SK-N-SH (cell line): ENCODE measurements around the gene CDK8. TPM values are rescaled to one million over a fixed set of nuclear protein-coding genes. Genes with fewer than 3 reads are reported as not detected.

Source experiments
- CTCF ChIA-PET: fragments of 300-600, 350-600 bp; formaldehyde crosslinking; extraction: SDS; loops from one replicate; lab custom pipeline; 2021; lab: Yijun Ruan, JAX
- POLR2A ChIA-PET: fragments of 350-600 bp; sonication (Branson Sonifier 250); formaldehyde crosslinking; extraction: SDS; loops from one replicate; lab custom pipeline; 2020; ENCODE audit warnings: antibody characterized with exemption, inconsistent platforms; lab: Yijun Ruan, JAX
- DNase-seq: peaks from one replicate; pipeline ENCODE4 v3.0.0; 2012
- H2AFZ ChIP-seq: fragments of 200-600 bp; sonication (generic); 2 replicates; pipeline ENCODE4 v1.8.1; 2016; ENCODE audit warnings: antibody characterized with exemption, mild to moderate bottlenecking, low read depth
- H3F3A ChIP-seq: fragments of 200-600 bp; sonication (generic); replicated peaks from 2 replicates; pipeline ENCODE3; 2016; ENCODE audit warnings: antibody characterized with exemption, mild to moderate bottlenecking; ENCODE audit not compliant: insufficient read depth
- H3K27ac ChIP-seq, 2 experiments: fragments of 200-500 bp in 1 of 2; fragments of 200-600 bp in 1 of 2; sonication (Bioruptor generic) in 1 of 2; sonication (generic), shearing (Covaris generic) in 1 of 2; 2 replicates each; pipeline versions ENCODE4 v1.5.1 to v1.6.1; 2014 to 2016; ENCODE audit warnings: low read depth in 2 of 2, inconsistent platforms in 1 of 2, low read length in 1 of 2, mild to moderate bottlenecking in 1 of 2, mixed read lengths in 1 of 2
- H3K27me3 ChIP-seq: fragments of 200-600 bp; sonication (generic), shearing (Covaris generic); 2 replicates; pipeline ENCODE4 v1.6.1; 2016; ENCODE audit warnings: mixed run types; ENCODE audit not compliant: insufficient read depth
- H3K36me3 ChIP-seq, 2 experiments: fragments of 200-500 bp in 1 of 2; fragments of 200-600 bp in 1 of 2; sonication (Bioruptor generic) in 1 of 2; sonication (generic) in 1 of 2; replicated peaks in 1 of 2; 2 replicates each; pipeline versions ENCODE3 to v1.5.1; 2014 to 2016; ENCODE audit warnings: low read length in 1 of 2, mild to moderate bottlenecking in 1 of 2; ENCODE audit not compliant: insufficient read depth in 2 of 2, control insufficient read depth in 1 of 2
- H3K4me1 ChIP-seq, 2 experiments: fragments of 200-500 bp in 1 of 2; fragments of 200-600 bp in 1 of 2; sonication (Bioruptor generic) in 1 of 2; sonication (generic), shearing (Covaris generic) in 1 of 2; 2 replicates each; pipeline versions ENCODE4 v1.5.1 to v1.6.1; 2014 to 2016; ENCODE audit warnings: low read depth in 1 of 2, low read length in 1 of 2, mixed run types in 1 of 2; ENCODE audit not compliant: insufficient read depth in 2 of 2, control insufficient read depth in 1 of 2
- H3K4me2 ChIP-seq: fragments of 200-600 bp; sonication (generic), shearing (Covaris generic); 2 replicates; pipeline ENCODE4 v1.6.1; 2017; ENCODE audit warnings: mixed run types
- H3K4me3 ChIP-seq, 2 experiments: fragments of 200-500 bp in 1 of 2; fragments of 200-600 bp in 1 of 2; sonication (Bioruptor generic) in 1 of 2; sonication (generic), shearing (Covaris generic) in 1 of 2; 2 replicates each; pipeline versions ENCODE4 v1.5.1 to v1.8.1; 2014 to 2016; ENCODE audit warnings: low read depth in 2 of 2, inconsistent platforms in 1 of 2, low read length in 1 of 2, mild to moderate bottlenecking in 1 of 2, mixed read lengths in 1 of 2, moderate library complexity in 1 of 2
- H3K79me2 ChIP-seq: fragments of 200-600 bp; sonication (generic); 2 replicates; pipeline ENCODE4 v1.8.1; 2017; ENCODE audit warnings: mild to moderate bottlenecking; ENCODE audit not compliant: insufficient read depth
- H3K9ac ChIP-seq: fragments of 200-600 bp; sonication (generic); 2 replicates; pipeline ENCODE4 v1.6.1; 2017; ENCODE audit warnings: mixed run types
- H3K9me2 ChIP-seq: fragments of 200-600 bp; sonication (generic); 2 replicates; pipeline ENCODE4 v1.6.1; 2017; ENCODE audit warnings: mixed run types
- H3K9me3 ChIP-seq: fragments of 200-600 bp; sonication (generic); 2 replicates; pipeline ENCODE4 v1.6.1; 2017; ENCODE audit warnings: mixed run types, mild to moderate bottlenecking, moderate library complexity
- H4K20me1 ChIP-seq: fragments of 200-600 bp; sonication (generic); 2 replicates; pipeline ENCODE4 v1.6.1; 2017; ENCODE audit warnings: mild to moderate bottlenecking, mixed run types; ENCODE audit not compliant: insufficient read depth
- CTCF ChIP-seq: fragments of 200-600 bp; sonication (generic); IDR thresholded peaks from 2 replicates; pipeline ENCODE4 v1.6.1; 2017; ENCODE audit warnings: antibody characterized with exemption, mild to moderate bottlenecking, moderate library complexity
- ELF1 ChIP-seq: IDR thresholded peaks from 2 replicates; pipeline ENCODE4 v1.4.0; 2012
- EP300 ChIP-seq, 2 experiments: IDR thresholded peaks; 2 replicates each; pipeline versions ENCODE4 v1.4.0 to v1.6.1; 2012; ENCODE audit warnings: borderline replicate concordance in 1 of 2, low read depth in 1 of 2, low read length in 1 of 2
- EZH2phosphoT487 ChIP-seq: fragments of 200-600 bp; sonication (generic); IDR thresholded peaks from 2 replicates; pipeline ENCODE4 v1.6.1; 2017; ENCODE audit warnings: low read depth, mixed run types, mild to moderate bottlenecking, antibody characterized with exemption, moderate library complexity, borderline replicate concordance
- FOXM1 ChIP-seq: IDR thresholded peaks from 2 replicates; pipeline ENCODE4 v1.4.0; 2012; ENCODE audit warnings: low read depth, mild to moderate bottlenecking
- GATA2 ChIP-seq: sonication (generic); formaldehyde crosslinking; IDR thresholded peaks from 2 replicates; pipeline ENCODE4 v1.5.0; 2020; ENCODE audit warnings: mild to moderate bottlenecking, missing genetic modification reagents
- JUND ChIP-seq: IDR thresholded peaks from 2 replicates; pipeline ENCODE4 v1.4.0; 2012
- MAX ChIP-seq: IDR thresholded peaks from 2 replicates; pipeline ENCODE4 v1.4.0; 2012; ENCODE audit warnings: low read depth
- MXI1 ChIP-seq: IDR thresholded peaks from 2 replicates; pipeline ENCODE4 v1.6.1; 2012; ENCODE audit warnings: mild to moderate bottlenecking, low read depth, low read length, improper control_type of control experiment
- NRF1 ChIP-seq: IDR thresholded peaks from 2 replicates; pipeline ENCODE4 v1.6.1; 2012; ENCODE audit warnings: low read depth, mild to moderate bottlenecking, low read length
- PBX3 ChIP-seq: IDR thresholded peaks from 2 replicates; pipeline ENCODE4; 2012
- RCOR1 ChIP-seq: fragments of 150-350 bp; IDR thresholded peaks from 2 replicates; pipeline ENCODE4 v1.6.1; 2017; ENCODE audit warnings: antibody characterized with exemption, low read length
- RFX5 ChIP-seq: IDR thresholded peaks from 2 replicates; pipeline ENCODE4 v1.6.1; 2012; ENCODE audit warnings: mild to moderate bottlenecking, improper control_type of control experiment, low read length
- RXRA ChIP-seq: IDR thresholded peaks from 2 replicates; pipeline ENCODE4 v1.4.0; 2012; ENCODE audit warnings: low read depth, mild to moderate bottlenecking, borderline replicate concordance
- SIN3A ChIP-seq: IDR thresholded peaks from 2 replicates; pipeline ENCODE4 v1.6.1; 2012; ENCODE audit warnings: low read depth, mild to moderate bottlenecking, low read length, moderate library complexity, borderline replicate concordance
- SMC3 ChIP-seq: IDR thresholded peaks from 2 replicates; pipeline ENCODE4 v1.6.1; 2012; ENCODE audit warnings: low read depth, low read length, improper control_type of control experiment
- TCF12 ChIP-seq: IDR thresholded peaks from 2 replicates; pipeline ENCODE4 v1.4.0; 2012
- USF1 ChIP-seq: IDR thresholded peaks from 2 replicates; pipeline ENCODE4 v1.4.0; 2012; ENCODE audit warnings: low read depth, borderline replicate concordance
- USF2 ChIP-seq: fragments of 150-350 bp; IDR thresholded peaks from 2 replicates; pipeline ENCODE4 v1.6.1; 2017; ENCODE audit warnings: antibody characterized with exemption, low read length, low read depth, borderline replicate concordance
- YY1 ChIP-seq: IDR thresholded peaks from 2 replicates; pipeline ENCODE4 v1.4.0; 2012; ENCODE audit warnings: low read depth, mild to moderate bottlenecking
- ZBTB33 ChIP-seq: IDR thresholded peaks from 2 replicates; pipeline ENCODE4 v1.4.0; 2012; ENCODE audit warnings: low read depth, borderline replicate concordance
- WGBS: methylation state at CpG from one replicate; pipeline ENCODE4 v1.1.6; 2017; ENCODE audit warnings: low lambda C conversion rate; 5-methylcytosine and 5-hydroxymethylcytosine counted together
- polyA plus RNA-seq, 3 experiments: library from polyadenylated mRNA; depleted of rRNA; stranded (reverse); fragments of >200 nt; gene quantifications; 2 replicates each; pipeline ENCODE4 v1.2.3, GENCODE V29; 2012

CDK8 gene
- polyA plus RNA-seq, 1 of the 3 experiments (the other 2 are of a cell fraction), result 10.1 TPM

GRCh38 chr13:26327940-26328725 lies 74.2 kb downstream of the CDK8 start:
- H3K4me3 ChIP-seq, result no peak overlapping the region
- no peaks in the 10 kb centered on the region for H3K9me3 ChIP-seq
- H3K9me2 ChIP-seq, result no peaks in the 10 kb centered on the region
- no peak for TF ChIP-seq MXI1
- TF ChIP-seq SMC3, result no peak
- TF ChIP-seq MAX, result no peak
- TF ChIP-seq EP300 (IDR thresholded peaks at IDR 0.05; ENCODE audit: borderline replicate concordance in 1 of 2, low read depth in 1 of 2, low read length in 1 of 2), result no peak
- TF ChIP-seq EZH2phosphoT487, result no peak
- no peak for TF ChIP-seq GATA2 (CRISPR knock-in tag)
- no peak for TF ChIP-seq ZBTB33
- no peaks in the 10 kb centered on the region for H3K36me3 ChIP-seq
- H3K79me2 ChIP-seq, result peaks cover 66% of the 10 kb centered on the region
- H3K9ac ChIP-seq, result no peak overlapping the region
- CTCF ChIA-PET, result interaction anchor here (0.9 to 1.0 kb wide), 2 partner anchors 9 to 73 kb away, joined by 3 read pairs; no protein-coding TSS in a partner anchor
- no peak overlapping the region for H3K4me2 ChIP-seq
- no peak overlapping the region for H3K27ac ChIP-seq
- H2AFZ ChIP-seq, result no peak overlapping the region
- peaks cover 4% of the 10 kb centered on the region for H3F3A ChIP-seq
- H3K4me1 ChIP-seq, result peaks cover 0 to 7% of the 10 kb centered on the region in 2 experiments; a peak in 2 of 4 replicates
- POLR2A ChIA-PET, result no interaction called here
- H3K27me3 ChIP-seq, result no peaks in the 10 kb centered on the region
- H4K20me1 ChIP-seq, result peaks cover 35% of the 10 kb centered on the region
- no peak for DNase-seq
- 86% methylated on average over 1 of the region's 1 CpG for WGBS

GRCh38 chr13:26335158-26335557 lies 81.2 kb downstream of the CDK8 start:
- H3F3A ChIP-seq, result no peaks in the 10 kb centered on the region
- H3K36me3 ChIP-seq, result no peaks in the 10 kb centered on the region
- no peaks in the 10 kb centered on the region for H3K4me1 ChIP-seq
- no peaks in the 10 kb centered on the region for H3K9me2 ChIP-seq
- H3K4me3 ChIP-seq, result no peak overlapping the region
- H3K27ac ChIP-seq, result no peak overlapping the region
- no peaks in the 10 kb centered on the region; the same call in 1 of the 2 replicates for H3K9me3 ChIP-seq
- H3K79me2 ChIP-seq, result peaks cover 50% of the 10 kb centered on the region
- H3K27me3 ChIP-seq, result no peaks in the 10 kb centered on the region
- ChIA-PET CTCF (interaction anchor here (1.2 kb wide), 1 partner anchor 11 kb away, joined by 3 read pairs; no protein-coding TSS in a partner anchor), POLR2A (no interaction called here)
- peaks cover 12% of the 10 kb centered on the region for H4K20me1 ChIP-seq
- no peak overlapping the region for H3K4me2 ChIP-seq
- H2AFZ ChIP-seq, result no peak overlapping the region
- no peak for DNase-seq
- H3K9ac ChIP-seq, result no peak overlapping the region
- 96% methylated on average over 5 of the region's 5 CpGs for WGBS
- TF ChIP-seq RCOR1, result no peak
- TF ChIP-seq CTCF, result no peak
- no peak for TF ChIP-seq JUND
- no peak for TF ChIP-seq YY1
- no peak for TF ChIP-seq USF2
- TF ChIP-seq ELF1, result no peak
- no peak for TF ChIP-seq TCF12
- no peak for TF ChIP-seq RXRA
- no peak for TF ChIP-seq SIN3A
- TF ChIP-seq SMC3, result no peak
- TF ChIP-seq USF1, result no peak
- TF ChIP-seq EP300 (IDR thresholded peaks at IDR 0.05; ENCODE audit: borderline replicate concordance in 1 of 2, low read depth in 1 of 2, low read length in 1 of 2), result no peak
- TF ChIP-seq RFX5, result no peak
- no peak for TF ChIP-seq NRF1
- TF ChIP-seq FOXM1, result no peak
- TF ChIP-seq PBX3, result no peak
